Measurements from ENCODE around the gene CD2AP. TPM values are rescaled to one million over a fixed set of nuclear protein-coding genes. Genes with fewer than 3 reads are reported as not detected.

The CD2AP gene
- total and polyA plus RNA-seq, 9 of the 15 experiments (the other 6 are each of a cell fraction or from before 2014, with no cell fraction given), result 9.4 to 69.7 (median 38.7) TPM

DNA sequence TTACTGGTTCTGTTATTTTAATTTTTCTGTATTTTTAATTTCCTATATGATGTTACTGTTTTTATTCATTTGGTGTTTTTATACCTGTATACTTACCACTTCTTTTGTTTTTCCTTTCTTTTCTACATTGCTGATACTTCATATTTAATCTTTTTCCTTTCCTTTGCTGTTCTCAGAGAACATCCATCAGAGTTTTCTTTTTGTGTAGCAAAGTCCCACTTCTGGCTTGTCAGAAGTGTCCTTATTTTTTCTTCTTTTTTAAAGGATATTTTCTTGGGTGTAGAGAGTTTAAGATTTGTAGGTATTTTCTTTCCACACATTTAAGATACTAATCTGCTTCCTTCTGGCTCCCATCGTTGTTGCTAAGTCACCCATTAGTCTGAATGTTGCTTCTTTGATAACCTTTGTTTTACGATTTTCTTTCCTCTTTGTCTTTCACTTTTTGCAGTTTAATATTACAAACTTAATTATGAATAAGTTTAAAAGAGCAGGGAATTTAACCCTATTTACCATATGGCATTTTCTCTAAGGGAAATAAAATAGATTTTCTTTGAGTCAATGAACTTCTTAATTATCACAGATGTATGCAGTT lies 18.5 kb downstream of the CD2AP start (continued):
- TF ChIP-seq, protein P1, sequence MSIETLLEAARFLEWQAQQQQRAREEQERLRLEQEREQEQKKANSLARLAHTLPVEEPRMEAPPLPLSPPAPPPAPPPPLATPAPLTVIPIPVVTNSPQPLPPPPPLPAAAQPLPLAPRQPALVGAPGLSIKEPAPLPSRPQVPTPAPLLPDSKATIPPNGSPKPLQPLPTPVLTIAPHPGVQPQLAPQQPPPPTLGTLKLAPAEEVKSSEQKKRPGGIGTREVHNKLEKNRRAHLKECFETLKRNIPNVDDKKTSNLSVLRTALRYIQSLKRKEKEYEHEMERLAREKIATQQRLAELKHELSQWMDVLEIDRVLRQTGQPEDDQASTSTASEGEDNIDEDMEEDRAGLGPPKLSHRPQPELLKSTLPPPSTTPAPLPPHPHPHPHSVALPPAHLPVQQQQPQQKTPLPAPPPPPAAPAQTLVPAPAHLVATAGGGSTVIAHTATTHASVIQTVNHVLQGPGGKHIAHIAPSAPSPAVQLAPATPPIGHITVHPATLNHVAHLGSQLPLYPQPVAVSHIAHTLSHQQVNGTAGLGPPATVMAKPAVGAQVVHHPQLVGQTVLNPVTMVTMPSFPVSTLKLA (conservative IDR thresholded peaks at IDR 0.05), result 0 out of 4 replicates have a peak, but pooled peaks of 1 of the 2 experiments have one; percentile 24
- TF ChIP-seq ASH1L (IDR thresholded peaks at IDR 0.05; ENCODE audit: borderline replicate concordance, low read depth, partially characterized antibody) (no peak), EP400 (IDR thresholded peaks at IDR 0.05) (0 out of 2 replicates have a peak, but pooled peaks have one; percentile 32), MEIS2 (IDR thresholded peaks at IDR 0.05; ENCODE audit: partially characterized antibody) (peak; percentile 10), NFE2 (IDR thresholded peaks at IDR 0.05; ENCODE audit: low read depth) (peak; percentile 77), RFX1 (IDR thresholded peaks at IDR 0.05) (peak; percentile 53), FOXP1 (CRISPR knock-in tag; IDR thresholded peaks at IDR 0.05) (no peak), NBN (IDR thresholded peaks at IDR 0.05; ENCODE audit: low read depth) (no peak), GATAD2B (IDR thresholded peaks at IDR 0.05; ENCODE audit: borderline replicate concordance) (peak; percentile 58), ARID3A (IDR thresholded peaks at IDR 0.05; ENCODE audit: borderline replicate concordance, low read depth, low read length) (0 out of 2 replicates have a peak, but pooled peaks have one; percentile 35), HBP1 (CRISPR knock-in tag; IDR thresholded peaks at IDR 0.05) (no peak), SMARCA4 (IDR thresholded peaks at IDR 0.05) (peak; percentile 77), TAL1 (IDR thresholded peaks at IDR 0.05) (peak; percentile 46; the same call in 1 of the 2 replicates), DPF2 (IDR thresholded peaks at IDR 0.05) (peak; percentile 78), MAFK (IDR thresholded peaks at IDR 0.05; ENCODE audit: low read length) (0 out of 2 replicates have a peak, but pooled peaks have one; percentile 17), NCOR1 (IDR thresholded peaks at IDR 0.05) (peak; percentile 42), KDM1A (IDR thresholded peaks at IDR 0.05) (peak; percentile 39 to 52; a peak in 2 of 4 replicates), NCOA2 (IDR thresholded peaks at IDR 0.05; ENCODE audit: partially characterized antibody in 2 of 2) (peak in 1 of 2 experiments; percentile 50)
- TF ChIP-seq, protein P2, sequence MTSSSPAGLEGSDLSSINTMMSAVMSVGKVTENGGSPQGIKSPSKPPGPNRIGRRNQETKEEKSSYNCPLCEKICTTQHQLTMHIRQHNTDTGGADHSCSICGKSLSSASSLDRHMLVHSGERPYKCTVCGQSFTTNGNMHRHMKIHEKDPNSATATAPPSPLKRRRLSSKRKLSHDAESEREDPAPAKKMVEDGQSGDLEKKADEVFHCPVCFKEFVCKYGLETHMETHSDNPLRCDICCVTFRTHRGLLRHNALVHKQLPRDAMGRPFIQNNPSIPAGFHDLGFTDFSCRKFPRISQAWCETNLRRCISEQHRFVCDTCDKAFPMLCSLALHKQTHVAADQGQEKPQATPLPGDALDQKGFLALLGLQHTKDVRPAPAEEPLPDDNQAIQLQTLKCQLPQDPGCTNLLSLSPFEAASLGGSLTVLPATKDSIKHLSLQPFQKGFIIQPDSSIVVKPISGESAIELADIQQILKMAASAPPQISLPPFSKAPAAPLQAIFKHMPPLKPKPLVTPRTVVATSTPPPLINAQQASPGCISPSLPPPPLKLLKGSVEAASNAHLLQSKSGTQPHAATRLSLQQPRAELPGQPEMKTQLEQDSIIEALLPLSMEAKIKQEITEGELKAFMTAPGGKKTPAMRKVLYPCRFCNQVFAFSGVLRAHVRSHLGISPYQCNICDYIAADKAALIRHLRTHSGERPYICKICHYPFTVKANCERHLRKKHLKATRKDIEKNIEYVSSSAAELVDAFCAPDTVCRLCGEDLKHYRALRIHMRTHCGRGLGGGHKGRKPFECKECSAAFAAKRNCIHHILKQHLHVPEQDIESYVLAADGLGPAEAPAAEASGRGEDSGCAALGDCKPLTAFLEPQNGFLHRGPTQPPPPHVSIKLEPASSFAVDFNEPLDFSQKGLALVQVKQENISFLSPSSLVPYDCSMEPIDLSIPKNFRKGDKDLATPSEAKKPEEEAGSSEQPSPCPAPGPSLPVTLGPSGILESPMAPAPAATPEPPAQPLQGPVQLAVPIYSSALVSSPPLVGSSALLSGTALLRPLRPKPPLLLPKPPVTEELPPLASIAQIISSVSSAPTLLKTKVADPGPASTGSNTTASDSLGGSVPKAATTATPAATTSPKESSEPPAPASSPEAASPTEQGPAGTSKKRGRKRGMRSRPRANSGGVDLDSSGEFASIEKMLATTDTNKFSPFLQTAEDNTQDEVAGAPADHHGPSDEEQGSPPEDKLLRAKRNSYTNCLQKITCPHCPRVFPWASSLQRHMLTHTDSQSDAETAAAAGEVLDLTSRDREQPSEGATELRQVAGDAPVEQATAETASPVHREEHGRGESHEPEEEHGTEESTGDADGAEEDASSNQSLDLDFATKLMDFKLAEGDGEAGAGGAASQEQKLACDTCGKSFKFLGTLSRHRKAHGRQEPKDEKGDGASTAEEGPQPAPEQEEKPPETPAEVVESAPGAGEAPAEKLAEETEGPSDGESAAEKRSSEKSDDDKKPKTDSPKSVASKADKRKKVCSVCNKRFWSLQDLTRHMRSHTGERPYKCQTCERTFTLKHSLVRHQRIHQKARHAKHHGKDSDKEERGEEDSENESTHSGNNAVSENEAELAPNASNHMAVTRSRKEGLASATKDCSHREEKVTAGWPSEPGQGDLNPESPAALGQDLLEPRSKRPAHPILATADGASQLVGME (CRISPR knock-in tag; IDR thresholded peaks at IDR 0.05), result no peak
